ENCODE results near the gene FBH1.
"Not testable (repeated sequence)": the region's sequence is repeated elsewhere in the genome, so short reads cannot be mapped to it uniquely, and the experiment has no call there.

Gene FBH1

GRCh38 chr10:5862981-5863685, 26.9 kb upstream of the FBH1 start:
- H3K4me3 Mint-ChIP-seq; DNase-seq; H3K27me3 Mint-ChIP-seq; H3K9me3 Mint-ChIP-seq; ATAC-seq (replicated peaks); H3K27ac Mint-ChIP-seq; H3K36me3 Mint-ChIP-seq (ENCODE audit: insufficient read depth); H3K4me1 Mint-ChIP-seq (ENCODE audit: low read depth in 2 of 2): not testable (repeated sequence)

GRCh38 chr10:5866451-5867081, 23.5 kb upstream of the FBH1 start:
- H3K36me3 Mint-ChIP-seq (ENCODE audit: insufficient read depth); H3K4me3 Mint-ChIP-seq; H3K9me3 Mint-ChIP-seq; DNase-seq; ATAC-seq (replicated peaks); H3K27ac Mint-ChIP-seq; H3K27me3 Mint-ChIP-seq; H3K4me1 Mint-ChIP-seq (ENCODE audit: low read depth in 2 of 2): not testable (repeated sequence)

- H3K27me3 Mint-ChIP-seq; H3K9me3 Mint-ChIP-seq; H3K27ac Mint-ChIP-seq; H3K36me3 Mint-ChIP-seq (ENCODE audit: insufficient read depth); H3K4me3 Mint-ChIP-seq; DNase-seq; H3K4me1 Mint-ChIP-seq (ENCODE audit: low read depth in 2 of 2); ATAC-seq (replicated peaks): not testable (repeated sequence)
Measured at GRCh38 chr10:5867091-5867615, 22.9 kb upstream of the FBH1 start.

GRCh38 chr10:5868383-5868782, 21.7 kb upstream of the FBH1 start:
- DNase-seq; H3K9me3 Mint-ChIP-seq; H3K27me3 Mint-ChIP-seq; H3K36me3 Mint-ChIP-seq (ENCODE audit: insufficient read depth); H3K4me3 Mint-ChIP-seq; ATAC-seq (replicated peaks); H3K27ac Mint-ChIP-seq; H3K4me1 Mint-ChIP-seq (ENCODE audit: low read depth in 2 of 2): not testable (repeated sequence)

GRCh38 chr10:5869156-5869555, 20.9 kb upstream of the FBH1 start:
- peaks cover 3 to 5% of the 10 kb centered on the region in 2 donors for H3K4me1 Mint-ChIP-seq (ENCODE audit: low read depth in 2 of 2)
- H3K27me3 Mint-ChIP-seq: no peaks in the 10 kb centered on the region
- DNase-seq: no peak
- no peak overlapping the region for H3K27ac Mint-ChIP-seq
- H3K36me3 Mint-ChIP-seq (ENCODE audit: insufficient read depth): no peaks in the 10 kb centered on the region
- no peaks in the 10 kb centered on the region for H3K9me3 Mint-ChIP-seq
- H3K4me3 Mint-ChIP-seq: no peak overlapping the region
- no peak for ATAC-seq (replicated peaks)

GRCh38 chr10:5871596-5871995, 18.4 kb upstream of the FBH1 start:
- peaks cover 3 to 5% of the 10 kb centered on the region in 2 donors for H3K4me1 Mint-ChIP-seq (ENCODE audit: low read depth in 2 of 2)
- H3K27me3 Mint-ChIP-seq: no peaks in the 10 kb centered on the region
- H3K27ac Mint-ChIP-seq: peak overlapping the region in 1 of 2 donors; percentile 1
- no peaks in the 10 kb centered on the region for H3K9me3 Mint-ChIP-seq
- no peaks in the 10 kb centered on the region for H3K36me3 Mint-ChIP-seq (ENCODE audit: insufficient read depth)
- H3K4me3 Mint-ChIP-seq: no peak overlapping the region
- DNase-seq (no peak), ATAC-seq (replicated peaks) (no peak)

- Mint-ChIP-seq H3K36me3 (ENCODE audit: insufficient read depth) (peaks cover 4% of the 10 kb centered on the region), H3K27ac (no peak overlapping the region), H3K4me1 (ENCODE audit: low read depth in 2 of 2) (peaks cover 3 to 5% of the 10 kb centered on the region in 2 donors), H3K9me3 (no peaks in the 10 kb centered on the region), H3K27me3 (no peaks in the 10 kb centered on the region), H3K4me3 (no peak overlapping the region)
- ATAC-seq (replicated peaks) (peak; percentile 88), DNase-seq (peak; percentile 53 to 66 (median 56))
Measured at GRCh38 chr10:5873515-5873995, 16.5 kb upstream of the FBH1 start.

- DNase-seq: no peak
- no peaks in the 10 kb centered on the region for H3K9me3 Mint-ChIP-seq
- no peak for ATAC-seq (replicated peaks)
- peaks cover 3 to 5% of the 10 kb centered on the region in 2 donors for H3K4me1 Mint-ChIP-seq (ENCODE audit: low read depth in 2 of 2)
- H3K36me3 Mint-ChIP-seq (ENCODE audit: insufficient read depth): peaks cover 14% of the 10 kb centered on the region
- H3K27ac Mint-ChIP-seq: no peak overlapping the region
- H3K4me3 Mint-ChIP-seq: no peak overlapping the region
- no peaks in the 10 kb centered on the region for H3K27me3 Mint-ChIP-seq
Measured at GRCh38 chr10:5876181-5876768, 13.8 kb upstream of the FBH1 start.

GRCh38 chr10:5877041-5877440, 13.0 kb upstream of the FBH1 start:
- not testable (repeated sequence) for H3K4me3 Mint-ChIP-seq; DNase-seq; H3K4me1 Mint-ChIP-seq (ENCODE audit: low read depth in 2 of 2); ATAC-seq (replicated peaks); H3K9me3 Mint-ChIP-seq; H3K27ac Mint-ChIP-seq; H3K27me3 Mint-ChIP-seq
- H3K36me3 Mint-ChIP-seq (ENCODE audit: insufficient read depth): peaks cover 22% of the 10 kb centered on the region

GRCh38 chr10:5882961-5883360, 7.1 kb upstream of the FBH1 start:
- H3K4me1 Mint-ChIP-seq (ENCODE audit: low read depth in 2 of 2): peaks cover 0 to 6% of the 10 kb centered on the region in 2 donors
- H3K4me3 Mint-ChIP-seq: no peak overlapping the region
- ATAC-seq (replicated peaks) (no peak), DNase-seq (no peak)
- peaks cover 45% of the 10 kb centered on the region for H3K36me3 Mint-ChIP-seq (ENCODE audit: insufficient read depth)
- H3K27ac Mint-ChIP-seq: no peak overlapping the region
- no peaks in the 10 kb centered on the region for H3K27me3 Mint-ChIP-seq
- H3K9me3 Mint-ChIP-seq: no peaks in the 10 kb centered on the region

GRCh38 chr10:5885619-5886018, 4.4 kb upstream of the FBH1 start:
- Mint-ChIP-seq H3K36me3 (ENCODE audit: insufficient read depth) (peaks cover 37% of the 10 kb centered on the region), H3K4me3 (no peak overlapping the region), H3K27ac (no peak overlapping the region), H3K9me3 (no peaks in the 10 kb centered on the region), H3K27me3 (no peaks in the 10 kb centered on the region), H3K4me1 (ENCODE audit: low read depth in 2 of 2) (peaks cover 8 to 15% of the 10 kb centered on the region in 2 donors)
- no peak for ATAC-seq (replicated peaks)
- no peak for DNase-seq

- no peaks in the 10 kb centered on the region for H3K27me3 Mint-ChIP-seq
- no peaks in the 10 kb centered on the region for H3K9me3 Mint-ChIP-seq
- H3K36me3 Mint-ChIP-seq (ENCODE audit: insufficient read depth): peaks cover 33% of the 10 kb centered on the region
- DNase-seq (no peak), ATAC-seq (replicated peaks) (no peak)
- H3K4me3 Mint-ChIP-seq: no peak overlapping the region
- peaks cover 22 to 24% of the 10 kb centered on the region in 2 donors for H3K4me1 Mint-ChIP-seq (ENCODE audit: low read depth in 2 of 2)
- no peak overlapping the region for H3K27ac Mint-ChIP-seq
Measured at GRCh38 chr10:5887029-5887428, 3.0 kb upstream of the FBH1 start.

GRCh38 chr10:5887641-5888040, 2.4 kb upstream of the FBH1 start:
- Mint-ChIP-seq H3K27me3 (no peaks in the 10 kb centered on the region), H3K9me3 (no peaks in the 10 kb centered on the region), H3K36me3 (ENCODE audit: insufficient read depth) (peaks cover 29% of the 10 kb centered on the region), H3K4me3 (peak overlapping the region in 1 of 2 donors; percentile 88), H3K27ac (no peak overlapping the region), H3K4me1 (ENCODE audit: low read depth in 2 of 2) (peaks cover 27 to 30% of the 10 kb centered on the region in 2 donors)
- no peak for DNase-seq
- no peak for ATAC-seq (replicated peaks)

GRCh38 chr10:5888351-5888750, 1.7 kb upstream of the FBH1 start:
- H3K36me3 Mint-ChIP-seq (ENCODE audit: insufficient read depth): peaks cover 25% of the 10 kb centered on the region
- H3K4me3 Mint-ChIP-seq: peak overlapping the region; percentile 88 to 91
- peaks cover 32% of the 10 kb centered on the region in 2 donors for H3K4me1 Mint-ChIP-seq (ENCODE audit: low read depth in 2 of 2)
- no peaks in the 10 kb centered on the region for H3K27me3 Mint-ChIP-seq
- peak overlapping the region; percentile 22 to 63 for H3K27ac Mint-ChIP-seq
- ATAC-seq (replicated peaks) (no peak), DNase-seq (no peak)
- H3K9me3 Mint-ChIP-seq: no peaks in the 10 kb centered on the region
